Psoas muscle (tissue), 8 donors: ENCODE data around the gene CLDN15. TPM values are rescaled to one million over a fixed set of nuclear protein-coding genes. Genes with fewer than 3 reads are reported as not detected.
"Not testable (repeated sequence)": the region's sequence is repeated elsewhere in the genome, so short reads cannot be mapped to it uniquely, and the experiment has no call there.

ENCODE experiments used
- ATAC-seq, 4 donors: fragments of 200-7000 bp; cut with Tn5 transposase; one replicate each; pipeline ENCODE4 v1.9.1; 2020; ENCODE audit warnings: moderate library complexity in 3 of 4, mild to moderate bottlenecking in 2 of 4
- DNase-seq, 2 donors: peaks; one replicate each; pipeline ENCODE4 v3.0.0-alpha.2; 2020
- H3K27ac ChIP-seq: fragments of 200-600 bp; one replicate; pipeline ENCODE4 v1.8.0; 2022
- H3K27me3 ChIP-seq, 3 donors: fragments of 200-600 bp in 1 of 3; one replicate each; pipeline versions ENCODE4 v1.6.1 to v1.8.0; 2013 to 2022; ENCODE audit warnings: low read length in 2 of 3, mild to moderate bottlenecking in 2 of 3, moderate library complexity in 1 of 3; ENCODE audit not compliant: insufficient read depth in 3 of 3
- H3K36me3 ChIP-seq, 2 donors: fragments of 200-600 bp in 1 of 2; one replicate each; pipeline versions ENCODE4 v1.6.1 to v1.8.0; 2013 to 2022; ENCODE audit warnings: low read depth in 1 of 2, mild to moderate bottlenecking in 1 of 2, moderate library complexity in 1 of 2; ENCODE audit not compliant: insufficient read depth in 1 of 2
- H3K4me1 ChIP-seq: fragments of 200-600 bp; one replicate; pipeline ENCODE4 v1.8.0; 2022
- H3K4me3 ChIP-seq: fragments of 200-600 bp; one replicate; pipeline ENCODE4 v1.8.0; 2022; ENCODE audit warnings: mild to moderate bottlenecking
- H3K9me3 ChIP-seq: fragments of 200-600 bp; one replicate; pipeline ENCODE4 v1.8.0; 2022
- WGBS, 3 donors: extraction: QIAGEN DNeasy Blood & Tissue Kit; methylation state at CpG; one replicate each; pipeline versions ENCODE4 v1.1.6 to v1.1.7; 2013; 5-methylcytosine and 5-hydroxymethylcytosine counted together
- intact Hi-C, 2 donors: fragments of 100-400 bp; cut with DNase I; formaldehyde crosslinking; loops; one replicate each; pipeline versions ENCODE4 v1.11.0 to v1.14.2; 2022
- polyA plus RNA-seq, 3 donors: library from polyadenylated mRNA; stranded (reverse); fragments of 200-250 nt; gene quantifications; one replicate each; pipeline ENCODE4 v1.2.3, GENCODE V29; 2013
- total RNA-seq, 4 donors: library from RNA; stranded (reverse); fragmentation: NEBNext Ultra II Directional in 2 of 4; extraction: Animal tissue kit (Norgen Biotek cat#: 25700) in 2 of 4; gene quantifications; one replicate each; pipeline versions ENCODE4 v1.2.1 to v1.2.4, GENCODE V29; 2021 to 2023
- TF ChIP-seq, protein P1 (sequence below): fragments of 200-600 bp; IDR thresholded peaks from one replicate; pipeline ENCODE4 v1.8.0; 2022; ENCODE audit warnings: antibody characterized with exemption
- donor health status: healthy with polysubstance abuse.
- donor health status: DM: no; HTN: no; CAD: no; lungs with moderate emphysema.
- donor health status: Bipolar disorder and iron deficiency.
- donor health status: healthy.
- donor health status: DM: yes; HTN: yes; CAD: no.
- donor health status: DM: no; HTN: no; CAD: no.
- donor health status: DM: no; HTN: no; CAD: no.
- donor health status: DM: yes; HTN: yes; CAD: no.

CLDN15 gene
- total and polyA plus RNA-seq, 7 donors = 0.52 to 2.2 (median 1.6) TPM

- 31 to 33% (median 32%) methylated on average over 21 of the region's 21 CpGs for WGBS, 3 donors
Measured at GRCh38 chr7:101200862-101201599, 36.6 kb downstream of the CLDN15 start, which contains the start of gene MOGAT3. Gene MOGAT3, minus strand, starts transcription at chr7:101201036. Its CDS starts 182 bp downstream, at chr7:101200854.

GRCh38 chr7:101200504-101200861 is 37.1 kb downstream of the CLDN15 start:
- Histone ChIP-seq H3K27ac (no peak overlapping the region), H3K4me3 (no peak overlapping the region), H3K9me3 (no peaks in the 10 kb centered on the region), H3K4me1 (peaks cover 6% of the 10 kb centered on the region), H3K27me3 (peaks cover 0 to 66% (median 20%) of the 10 kb centered on the region in 3 donors), H3K36me3 (no peaks in the 10 kb centered on the region)
- WGBS, 3 donors = 68 to 82% (median 75%) methylated on average over 2 of the region's 2 CpGs
- ATAC-seq = no peak
- intact Hi-C loops = no loop called here
- TF ChIP-seq, protein P1, sequence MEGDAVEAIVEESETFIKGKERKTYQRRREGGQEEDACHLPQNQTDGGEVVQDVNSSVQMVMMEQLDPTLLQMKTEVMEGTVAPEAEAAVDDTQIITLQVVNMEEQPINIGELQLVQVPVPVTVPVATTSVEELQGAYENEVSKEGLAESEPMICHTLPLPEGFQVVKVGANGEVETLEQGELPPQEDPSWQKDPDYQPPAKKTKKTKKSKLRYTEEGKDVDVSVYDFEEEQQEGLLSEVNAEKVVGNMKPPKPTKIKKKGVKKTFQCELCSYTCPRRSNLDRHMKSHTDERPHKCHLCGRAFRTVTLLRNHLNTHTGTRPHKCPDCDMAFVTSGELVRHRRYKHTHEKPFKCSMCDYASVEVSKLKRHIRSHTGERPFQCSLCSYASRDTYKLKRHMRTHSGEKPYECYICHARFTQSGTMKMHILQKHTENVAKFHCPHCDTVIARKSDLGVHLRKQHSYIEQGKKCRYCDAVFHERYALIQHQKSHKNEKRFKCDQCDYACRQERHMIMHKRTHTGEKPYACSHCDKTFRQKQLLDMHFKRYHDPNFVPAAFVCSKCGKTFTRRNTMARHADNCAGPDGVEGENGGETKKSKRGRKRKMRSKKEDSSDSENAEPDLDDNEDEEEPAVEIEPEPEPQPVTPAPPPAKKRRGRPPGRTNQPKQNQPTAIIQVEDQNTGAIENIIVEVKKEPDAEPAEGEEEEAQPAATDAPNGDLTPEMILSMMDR = no peak
- no peak for DNase-seq

More at GRCh38 chr7:101200862-101201599, 36.6 kb downstream of the CLDN15 start, which contains the start of gene MOGAT3:
- intact Hi-C loops = no loop called here
- H3K4me1 ChIP-seq = peaks cover 6% of the 10 kb centered on the region
- H3K36me3 ChIP-seq = peaks cover under 1 to 3% of the 10 kb centered on the region in 2 donors
- TF ChIP-seq, protein P1 = no peak
- H3K27ac ChIP-seq = no peak within 1 kb of the TSS
- H3K9me3 ChIP-seq = no peaks in the 10 kb centered on the region
- DNase-seq (no peak), ATAC-seq (no peak)
- peak within 1 kb of the TSS; percentile 25 for H3K4me3 ChIP-seq
- H3K27me3 ChIP-seq = peaks cover 0 to 61% (median 18%) of the 10 kb centered on the region in 3 donors

- H3K27ac ChIP-seq, intact Hi-C loops, H3K36me3 ChIP-seq, H3K9me3 ChIP-seq, H3K4me3 ChIP-seq, H3K4me1 ChIP-seq, DNase-seq, ATAC-seq: not testable (repeated sequence)
- peaks cover 0 to 66% (median 20%) of the 10 kb centered on the region in 3 donors for H3K27me3 ChIP-seq
- WGBS, 3 donors = 90 to 95% (median 90%) methylated on average over 9 to 10 of the region's 10 CpGs
Measured at GRCh38 chr7:101199522-101199921, 38.1 kb downstream of the CLDN15 start.

DNA sequence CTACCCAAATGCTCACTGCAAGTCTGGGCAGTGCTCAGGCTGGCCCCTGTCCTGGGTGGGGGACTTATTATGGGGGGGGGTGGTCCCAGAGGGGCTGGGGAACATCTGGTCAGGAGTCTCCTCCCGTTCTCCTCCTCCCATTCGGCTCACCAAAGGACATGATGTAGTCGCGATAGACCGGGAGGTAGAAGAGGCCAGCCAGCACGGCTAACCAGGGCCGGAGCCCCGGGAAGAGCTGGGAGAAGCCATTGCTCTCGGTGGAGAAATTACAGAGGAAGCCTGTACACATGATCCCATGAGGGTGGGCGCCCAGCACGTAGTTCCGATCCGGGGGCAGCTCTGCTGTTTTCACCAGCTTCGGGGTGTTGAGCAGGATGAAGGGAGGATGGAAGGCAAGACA is 39.1 kb downstream of the CLDN15 start:
- 42 to 63% (median 57%) methylated on average over 14 of the region's 14 CpGs for WGBS, 3 donors
- H3K36me3 ChIP-seq = no peaks in the 10 kb centered on the region
- no peak overlapping the region for H3K4me3 ChIP-seq
- H3K9me3 ChIP-seq = no peaks in the 10 kb centered on the region
- TF ChIP-seq, protein P1 = no peak
- intact Hi-C loops = no loop called here
- H3K27ac ChIP-seq = no peak overlapping the region
- peaks cover 6% of the 10 kb centered on the region for H3K4me1 ChIP-seq
- ATAC-seq (no peak), DNase-seq (no peak)
- peaks cover 0 to 66% (median 17%) of the 10 kb centered on the region in 3 donors for H3K27me3 ChIP-seq

DNA sequence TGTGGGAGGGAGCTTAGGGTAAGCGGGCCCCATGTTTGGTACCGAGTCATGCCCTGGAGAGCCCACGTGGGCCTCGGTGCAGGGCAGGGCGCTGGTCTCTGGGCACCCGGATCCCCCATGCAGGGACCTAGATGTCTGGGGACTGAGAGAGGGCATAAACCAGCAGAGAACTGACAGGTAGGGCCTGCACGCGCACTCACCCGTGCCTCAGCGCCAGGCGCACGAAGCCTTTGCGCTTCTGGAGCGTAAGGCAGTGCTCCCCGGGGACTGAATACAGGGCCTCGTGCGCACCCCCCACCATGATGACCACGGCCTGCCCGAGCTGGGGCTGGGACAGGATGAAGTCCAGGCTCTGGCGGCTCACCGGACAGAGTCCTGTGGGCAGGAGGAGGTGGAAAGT is 39.6 kb downstream of the CLDN15 start:
- Histone ChIP-seq H3K4me3 (no peak overlapping the region), H3K27ac (no peak overlapping the region), H3K4me1 (peaks cover 6% of the 10 kb centered on the region), H3K36me3 (no peaks in the 10 kb centered on the region), H3K9me3 (no peaks in the 10 kb centered on the region), H3K27me3 (peaks cover 0 to 61% (median 14%) of the 10 kb centered on the region in 3 donors)
- TF ChIP-seq, protein P1 = no peak
- ATAC-seq = no peak
- intact Hi-C loops = no loop called here
- WGBS, 3 donors = 68 to 70% (median 70%) methylated on average over 21 of the region's 21 CpGs
- DNase-seq = no peak
